H9 (cell line): ENCODE results near the gene GOLGA6L7. TPM values are rescaled to one million over a fixed set of nuclear protein-coding genes. Genes with fewer than 3 reads are reported as not detected.
"Not testable (repeated sequence)": the region's sequence is repeated elsewhere in the genome, so short reads cannot be mapped to it uniquely, and the experiment has no call there.

Source experiments
- DNase-seq: peaks from one replicate; pipeline ENCODE4 v3.0.0-alpha.2; 2017
- H2AFZ ChIP-seq: one replicate; pipeline ENCODE4 v1.6.1; 2013; ENCODE audit warnings: mild to moderate bottlenecking, low read length, control low read depth, moderate library complexity
- H2AK5ac ChIP-seq: 2 replicates; pipeline ENCODE4 v1.6.1; 2013; ENCODE audit warnings: low read length, control low read depth, mixed read lengths; ENCODE audit not compliant: insufficient read length
- H2BK120ac ChIP-seq: one replicate; pipeline ENCODE4 v1.6.1; 2013; ENCODE audit warnings: low read depth, mild to moderate bottlenecking, low read length, control low read depth, inconsistent platforms; ENCODE audit not compliant: poor library complexity, severe bottlenecking
- H2BK12ac ChIP-seq: 2 replicates; pipeline ENCODE4 v1.6.1; 2013; ENCODE audit warnings: low read length, control low read depth, mixed read lengths, low read depth; ENCODE audit not compliant: insufficient read length
- H2BK15ac ChIP-seq: 2 replicates; pipeline ENCODE4 v1.6.1; 2013; ENCODE audit warnings: low read depth, low read length, control low read depth
- H2BK20ac ChIP-seq: one replicate; pipeline ENCODE4 v1.6.1; 2013; ENCODE audit warnings: low read depth, mild to moderate bottlenecking, low read length, control low read depth, inconsistent platforms; ENCODE audit not compliant: poor library complexity, severe bottlenecking
- H2BK5ac ChIP-seq: 2 replicates; pipeline ENCODE4 v1.6.1; 2013; ENCODE audit warnings: low read length, control low read depth, mixed read lengths; ENCODE audit not compliant: insufficient read length
- H3K14ac ChIP-seq: 2 replicates; pipeline ENCODE4 v1.6.1; 2013; ENCODE audit warnings: low read length, control low read depth; ENCODE audit not compliant: insufficient read depth
- H3K18ac ChIP-seq: 2 replicates; pipeline ENCODE4 v1.6.1; 2013; ENCODE audit warnings: low read depth, mild to moderate bottlenecking, mixed read lengths, low read length, control low read depth; ENCODE audit not compliant: insufficient read length
- H3K23ac ChIP-seq: 2 replicates; pipeline ENCODE4 v1.6.1; 2013; ENCODE audit warnings: low read length, control low read depth, mixed read lengths, low read depth; ENCODE audit not compliant: insufficient read length
- H3K23me2 ChIP-seq: 2 replicates; pipeline ENCODE4 v1.6.1; 2013; ENCODE audit warnings: low read depth, mild to moderate bottlenecking, mixed read lengths, low read length, control low read depth; ENCODE audit not compliant: insufficient read length, poor library complexity, severe bottlenecking
- H3K27ac ChIP-seq: 2 replicates; pipeline ENCODE4 v1.5.1; 2013; ENCODE audit warnings: low read length, control low read depth, mixed read lengths, low read depth; ENCODE audit not compliant: insufficient read length
- H3K27me3 ChIP-seq: 2 replicates; pipeline ENCODE4 v1.6.1; 2013; ENCODE audit warnings: low read length, control low read depth, inconsistent platforms; ENCODE audit not compliant: insufficient read depth
- H3K4ac ChIP-seq: 2 replicates; pipeline ENCODE4 v1.6.1; 2013; ENCODE audit warnings: low read depth, mild to moderate bottlenecking, control low read depth, inconsistent platforms, low read length, moderate library complexity
- H3K4me1 ChIP-seq: 2 replicates; pipeline ENCODE4 v1.6.1; 2013; ENCODE audit warnings: low read length, control low read depth, inconsistent platforms; ENCODE audit not compliant: insufficient read depth
- H3K4me2 ChIP-seq: 2 replicates; pipeline ENCODE4 v1.6.1; 2013; ENCODE audit warnings: low read length, control low read depth, mixed read lengths; ENCODE audit not compliant: insufficient read length, insufficient read depth
- H3K56ac ChIP-seq: 2 replicates; pipeline ENCODE4 v1.6.1; 2013; ENCODE audit warnings: low read depth, mild to moderate bottlenecking, mixed read lengths, low read length, control low read depth; ENCODE audit not compliant: insufficient read length
- H3K79me1 ChIP-seq: 2 replicates; pipeline ENCODE4 v1.6.1; 2013; ENCODE audit warnings: low read depth, mild to moderate bottlenecking, moderate library complexity, low read length, control low read depth, inconsistent platforms; ENCODE audit not compliant: insufficient read depth, poor library complexity, severe bottlenecking
- H3K79me2 ChIP-seq: 2 replicates; pipeline ENCODE4 v1.6.1; 2013; ENCODE audit warnings: low read length, control low read depth, inconsistent platforms; ENCODE audit not compliant: insufficient read depth
- H3K9ac ChIP-seq: 2 replicates; pipeline ENCODE4 v1.6.1; 2013; ENCODE audit warnings: low read length, control low read depth, mixed read lengths; ENCODE audit not compliant: insufficient read length; ENCODE audit errors: extremely low read depth
- H3K9me3 ChIP-seq: one replicate; pipeline ENCODE4 v1.6.1; 2013; ENCODE audit warnings: low read depth, low read length, inconsistent platforms; ENCODE audit not compliant: control insufficient read depth
- H3T11ph ChIP-seq: one replicate; pipeline ENCODE4 v1.6.1; 2013; ENCODE audit warnings: mild to moderate bottlenecking, low read length, control low read depth, inconsistent platforms
- H4K20me1 ChIP-seq: one replicate; pipeline ENCODE4 v1.6.1; 2013; ENCODE audit not compliant: control insufficient read depth, insufficient read length, insufficient read depth
- H4K5ac ChIP-seq: 2 replicates; pipeline ENCODE4 v1.6.1; 2013; ENCODE audit warnings: low read depth, mild to moderate bottlenecking, mixed read lengths, low read length, control low read depth; ENCODE audit not compliant: insufficient read length
- H4K8ac ChIP-seq: replicated peaks from 2 replicates; pipeline ENCODE4 v1.6.1; 2013; ENCODE audit warnings: low read length, control low read depth, mixed read lengths, low read depth; ENCODE audit not compliant: insufficient read length
- H4K91ac ChIP-seq: 2 replicates; pipeline ENCODE4 v1.6.1; 2013; ENCODE audit warnings: low read depth, mild to moderate bottlenecking, moderate library complexity, mixed read lengths, low read length, control low read depth; ENCODE audit not compliant: insufficient read length
- H3K27ac Mint-ChIP-seq, 3 experiments: 2 replicates in 2 of 3; 3 replicates in 1 of 3; pipeline ENCODE4 v1.8.0; 2020 to 2021; ENCODE audit warnings: mixed read lengths in 3 of 3, mild to moderate bottlenecking in 1 of 3, moderate library complexity in 1 of 3
- H3K27me3 Mint-ChIP-seq: 2 replicates; pipeline ENCODE4 v1.8.0; 2021; ENCODE audit warnings: low read depth, mild to moderate bottlenecking, moderate library complexity, mixed read lengths
- H3K36me3 Mint-ChIP-seq, 3 experiments: 2 replicates in 2 of 3; 3 replicates in 1 of 3; pipeline ENCODE4 v1.8.0; 2020 to 2021; ENCODE audit warnings: low read depth in 3 of 3, mixed read lengths in 3 of 3; ENCODE audit not compliant: insufficient read depth in 1 of 3
- H3K4me1 Mint-ChIP-seq, 2 experiments: 2 replicates each; pipeline ENCODE4 v1.8.0; 2020; ENCODE audit warnings: mixed read lengths in 2 of 2
- H3K4me3 Mint-ChIP-seq, 2 experiments: 2 replicates in 1 of 2; 3 replicates in 1 of 2; pipeline ENCODE4 v1.8.0; 2020 to 2021; ENCODE audit warnings: mild to moderate bottlenecking in 2 of 2, mixed read lengths in 2 of 2, moderate library complexity in 1 of 2
- H3K9me3 Mint-ChIP-seq, 2 experiments: 2 replicates in 1 of 2; 3 replicates in 1 of 2; pipeline ENCODE4 v1.8.0; 2020; ENCODE audit warnings: mild to moderate bottlenecking in 2 of 2, mixed read lengths in 2 of 2, moderate library complexity in 1 of 2
- CTCF ChIP-seq: fragments of 200-600 bp; sonication (generic); conservative IDR thresholded peaks from 3 replicates; pipeline ENCODE4 v1.8.0; 2021; ENCODE audit warnings: antibody characterized with exemption, mild to moderate bottlenecking
- WGBS: extraction: QIAGEN DNeasy Blood & Tissue Kit; methylation state at CpG from one replicate; pipeline ENCODE4 v1.1.7; 2013; ENCODE audit warnings: missing lambda C conversion rate, low lambda C conversion rate, mixed read lengths; ENCODE audit not compliant: insufficient read length; ENCODE audit errors: extremely low coverage; 5-methylcytosine and 5-hydroxymethylcytosine counted together
- total RNA-seq: library from RNA; stranded (reverse); gene quantifications from 2 replicates; pipeline ENCODE4 v1.2.1, GENCODE V29; 2021

The GOLGA6L7 gene
- total RNA-seq, 1 experiment from 2014 or later, result not detected

GRCh38 chr15:28861031-28861534 lies 12.6 kb upstream of the GOLGA6L7 start:
- Mint-ChIP-seq H3K27ac (no peak overlapping the region), H3K27me3 (no peaks in the 10 kb centered on the region), H3K4me1 (peaks cover 0 to 9% of the 10 kb centered on the region in 2 experiments; a peak in 2 of 4 replicates), H3K36me3 (peaks cover 0 to 2% (median 0%) of the 10 kb centered on the region in 3 experiments; a peak in 1 of 7 replicates), H3K9me3 (no peaks in the 10 kb centered on the region), H3K4me3 (no peak overlapping the region)
- no peaks in the 10 kb centered on the region for H3K23me2 ChIP-seq
- no peak overlapping the region for H4K91ac ChIP-seq
- no peak overlapping the region for H3K23ac ChIP-seq
- H3K56ac ChIP-seq, result no peak overlapping the region
- no peak overlapping the region for H4K8ac ChIP-seq
- H3K4me2 ChIP-seq, result no peak overlapping the region
- WGBS, result no CpG with 5 or more reads among the region's 16 CpGs
- H3K9me3 ChIP-seq, result no peaks in the 10 kb centered on the region
- no peak overlapping the region for H3T11ph ChIP-seq
- no peak for TF ChIP-seq CTCF
- no peak overlapping the region for H2BK15ac ChIP-seq
- H2BK12ac ChIP-seq, result no peak overlapping the region
- no peak overlapping the region for H2BK20ac ChIP-seq
- H3K27ac ChIP-seq, result no peak overlapping the region
- no peak overlapping the region for H3K18ac ChIP-seq
- H4K5ac ChIP-seq, result no peak overlapping the region
- H3K4ac ChIP-seq, result no peak overlapping the region
- H3K4me1 ChIP-seq, result no peaks in the 10 kb centered on the region
- H2BK120ac ChIP-seq, result no peak overlapping the region
- H3K27me3 ChIP-seq, result no peaks in the 10 kb centered on the region
- no peak overlapping the region for H2AFZ ChIP-seq
- H3K14ac ChIP-seq, result no peak overlapping the region
- no peak overlapping the region for H2AK5ac ChIP-seq
- H3K79me1 ChIP-seq, result no peaks in the 10 kb centered on the region
- no peak overlapping the region for H2BK5ac ChIP-seq
- H4K20me1 ChIP-seq, result no peaks in the 10 kb centered on the region
- H3K79me2 ChIP-seq, result no peaks in the 10 kb centered on the region
- H3K9ac ChIP-seq, result no peak overlapping the region
- no peak for DNase-seq

- not testable (repeated sequence) for H3K18ac ChIP-seq, H3K56ac ChIP-seq, H3K4me1 ChIP-seq, H2BK120ac ChIP-seq, H3K4me2 ChIP-seq, H4K20me1 ChIP-seq, DNase-seq, H4K91ac ChIP-seq, H3K23ac ChIP-seq, H2AK5ac ChIP-seq, H3K9me3 Mint-ChIP-seq, H3K36me3 Mint-ChIP-seq, H2BK20ac ChIP-seq, H3T11ph ChIP-seq, H3K9ac ChIP-seq, H2BK12ac ChIP-seq, H2BK5ac ChIP-seq, H2AFZ ChIP-seq, H3K4ac ChIP-seq, H3K23me2 ChIP-seq, H2BK15ac ChIP-seq, H3K27me3 Mint-ChIP-seq, H3K27me3 ChIP-seq, H3K4me3 Mint-ChIP-seq, H3K27ac ChIP-seq, H3K79me2 ChIP-seq, H4K5ac ChIP-seq, H4K8ac ChIP-seq, H3K27ac Mint-ChIP-seq, H3K79me1 ChIP-seq, H3K9me3 ChIP-seq, H3K14ac ChIP-seq
- WGBS, result no CpG with 5 or more reads among the region's 2 CpGs
- peaks cover 16 to 17% of the 10 kb centered on the region in 2 experiments for H3K4me1 Mint-ChIP-seq
Measured at GRCh38 chr15:28854578-28854977, 6.1 kb upstream of the GOLGA6L7 start.
